K562 (cell line): ENCODE data around the gene SLC10A3. TPM values are rescaled to one million over a fixed set of nuclear protein-coding genes. Genes with fewer than 3 reads are reported as not detected.

Experiments
- ARID1B ChIP-seq: fragments of 450-650 bp; IDR thresholded peaks from 2 replicates; pipeline ENCODE4 v1.6.1; 2016; ENCODE audit warnings: antibody characterized with exemption, mild to moderate bottlenecking, inconsistent platforms
- NR4A1 ChIP-seq, 2 experiments: fragments of 250-450 bp in 1 of 2; fragments of 450-650 bp in 1 of 2; sonication (Bioruptor Pico) in 1 of 2; IDR thresholded peaks; 2 replicates each; pipeline versions ENCODE4 v1.4.0 to v1.6.1; 2016 to 2020; ENCODE audit warnings: mild to moderate bottlenecking in 2 of 2, missing compliant biosample characterization in 1 of 2, missing genetic modification characterization in 1 of 2, moderate library complexity in 1 of 2
- SOX6 ChIP-seq: fragments of 450-650 bp; IDR thresholded peaks from 2 replicates; pipeline ENCODE4 v1.6.1; 2014; ENCODE audit warnings: mild to moderate bottlenecking
- TCF3 ChIP-seq: sonication (generic); formaldehyde crosslinking; IDR thresholded peaks from 2 replicates; pipeline ENCODE4 v1.4.0; 2020; ENCODE audit warnings: mild to moderate bottlenecking, missing genetic modification reagents
- ZNF592 ChIP-seq: fragments of 450-650 bp; IDR thresholded peaks from 2 replicates; pipeline ENCODE4 v1.6.1; 2017; ENCODE audit warnings: antibody characterized with exemption, mild to moderate bottlenecking
- polyA plus RNA-seq, 8 experiments: library from polyadenylated mRNA; depleted of rRNA in 4 of 8; stranded (reverse) in 5 of 8; unstranded in 3 of 8; fragments of >200 nt; fragmentation: Nextera tagmentation in 2 of 8; fragmentation: Illumina TruSeq in 1 of 8; extraction: Ambion mirVana in 2 of 8; extraction: Trizol in 1 of 8; gene quantifications; 2 replicates each; pipeline versions ENCODE4 v1.2.1 to v1.2.3, GENCODE V29; 2011 to 2014; ENCODE audit warnings: inconsistent platforms in 1 of 8, missing spikeins in 1 of 8
- total RNA-seq, 7 experiments: library from RNA; depleted of rRNA in 6 of 7; stranded (reverse); fragments of >200 nt in 6 of 7; fragmentation: Illumina TruSeq in 2 of 7; extraction: Trizol in 2 of 7; gene quantifications; 2 replicates each; pipeline versions ENCODE4 v1.2.1 to v1.2.3, GENCODE V29; 2011 to 2021; ENCODE audit warnings: low replicate concordance in 1 of 7

SLC10A3 gene
- total and polyA plus RNA-seq, 9 of the 15 experiments (the other 6 are each of a cell fraction or from before 2014, with no cell fraction given) = 5.2 to 30.6 (median 16.7) TPM

GRCh38 chrX:154519389-154519788 is 29.0 kb upstream of the SLC10A3 start (continued):
- TF ChIP-seq ZNF592 (0 out of 2 replicates have a peak, but pooled peaks have one; percentile 32), TCF3 (CRISPR knock-in tag) (peak; percentile 40; the same call in 1 of the 2 replicates), ARID1B (peak; percentile 38; the same call in 1 of the 2 replicates), SOX6 (peak; percentile 60), NR4A1 (CRISPR knock-in tag; IDR thresholded peaks at IDR 0.05) (no peak), NR4A1 (tag; IDR thresholded peaks at IDR 0.05) (no peak)
